Activated gamma-delta T cell treated with anti-CD3 and anti-CD28 coated beads, Interleukin-2, amount 50 U/mL, for 16 hours (primary cell): Measurements from ENCODE around the gene SPOCK1.

Experiments
- DNase-seq: peaks from one replicate; pipeline ENCODE4 v3.0.0-alpha.2; 2020; ENCODE audit warnings: low read depth

The SPOCK1 gene

GRCh38 chr5:137069358-137069757 is 429.8 kb downstream of the SPOCK1 start:
- no peak for DNase-seq

DNA sequence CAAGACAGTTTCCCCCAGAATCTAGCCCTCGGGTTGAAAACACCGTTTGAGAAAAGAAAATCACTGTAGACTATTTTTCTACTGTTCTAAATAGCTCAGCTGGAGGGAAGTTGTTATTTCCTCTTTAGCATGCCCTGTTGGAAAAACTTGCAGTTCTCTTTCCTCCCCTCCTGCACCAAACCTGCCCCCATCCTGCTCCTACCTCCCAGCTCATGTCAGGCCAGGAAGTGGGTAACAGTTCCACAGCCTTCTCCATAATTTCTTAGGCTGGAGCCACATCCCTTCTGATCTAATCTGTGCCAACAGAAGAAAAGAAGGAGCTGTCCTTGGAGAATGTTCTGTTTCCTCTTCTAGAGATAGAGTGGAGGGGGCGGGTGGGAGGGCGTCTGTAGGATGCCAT is 437.7 kb downstream of the SPOCK1 start:
- DNase-seq = no peak

DNA sequence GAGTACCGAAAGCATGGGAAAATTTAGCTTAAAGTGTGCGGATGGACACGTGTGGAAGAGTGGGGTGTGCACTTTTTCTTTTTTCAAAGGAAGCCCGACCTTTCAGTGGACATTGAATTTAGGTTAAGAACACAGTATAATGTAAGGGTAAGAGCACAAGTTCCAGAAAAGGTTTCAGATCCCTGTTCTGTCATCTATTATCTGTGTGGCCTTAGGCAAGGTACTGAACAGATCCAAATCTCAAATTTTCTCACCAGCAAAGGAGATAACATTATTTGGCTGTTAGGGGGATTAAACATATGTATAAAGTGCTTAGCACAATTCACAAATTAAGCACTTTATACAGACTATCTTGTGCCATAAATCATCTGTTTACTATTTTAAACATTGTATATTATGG is 441.0 kb downstream of the SPOCK1 start:
- no peak for DNase-seq

GRCh38 chr5:137056676-137057075 is 442.4 kb downstream of the SPOCK1 start:
- no peak for DNase-seq

- DNase-seq = no peak
These were observed 443.8 kb downstream of the SPOCK1 start for GRCh38 chr5:137055271-137055872.

- DNase-seq = no peak
These were observed 444.3 kb downstream of the SPOCK1 start for GRCh38 chr5:137054792-137055191.

GRCh38 chr5:137054335-137054734 is 444.8 kb downstream of the SPOCK1 start:
- DNase-seq = no peak

GRCh38 chr5:137051161-137051560 is 448.0 kb downstream of the SPOCK1 start:
- no peak for DNase-seq

DNA sequence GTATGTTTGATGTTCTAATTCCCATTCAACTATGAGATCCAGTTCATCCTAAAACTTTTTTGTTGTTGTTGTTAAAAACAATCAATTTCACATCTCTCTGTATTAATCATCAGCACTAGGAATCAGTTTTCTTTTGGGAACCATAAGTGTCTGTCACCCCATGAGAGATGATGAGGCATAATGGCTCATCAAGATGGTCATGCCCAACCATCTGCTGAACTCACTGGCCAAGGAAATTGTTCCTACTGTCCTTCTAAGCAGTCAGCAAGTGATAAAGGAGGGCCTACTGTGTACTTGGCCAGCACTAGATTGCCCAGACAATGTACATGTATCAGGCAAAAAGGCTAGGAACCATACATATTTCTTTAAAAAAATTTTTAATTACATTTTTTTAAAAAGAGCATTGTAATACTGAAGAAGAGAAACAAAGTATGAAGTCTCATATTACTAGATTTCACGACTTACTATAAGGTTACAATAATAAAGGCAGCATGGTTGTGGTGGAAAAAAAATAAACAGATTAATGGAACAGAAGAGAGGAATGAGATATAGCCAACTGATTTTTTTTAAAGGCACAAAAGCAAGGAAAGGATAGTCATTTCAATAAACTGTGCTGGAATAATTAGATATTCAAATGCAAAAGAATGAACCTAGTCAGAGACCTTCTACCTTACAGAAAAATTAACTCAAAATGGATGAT is 458.3 kb downstream of the SPOCK1 start:
- no peak for DNase-seq

DNA sequence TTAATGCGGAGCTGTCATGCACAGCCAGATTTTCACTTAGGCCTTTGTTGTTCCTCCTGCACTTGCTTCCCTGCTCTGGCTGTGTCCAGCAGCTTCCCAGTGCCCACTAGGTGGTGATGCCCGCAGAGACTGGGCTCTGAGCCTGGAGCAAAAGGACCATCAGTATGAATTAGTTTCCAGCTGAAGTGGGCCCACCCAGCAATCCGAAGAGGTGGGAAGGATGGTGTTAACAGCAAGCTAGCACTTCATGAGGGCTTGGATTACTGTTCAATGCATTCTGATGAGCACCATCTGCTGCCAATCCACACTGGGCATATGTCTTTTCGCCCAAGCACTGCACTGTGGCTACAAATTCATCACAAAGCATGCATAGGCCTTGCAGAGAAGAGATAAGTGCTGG is 459.1 kb downstream of the SPOCK1 start:
- DNase-seq = no peak

GRCh38 chr5:137037848-137038247 is 461.3 kb downstream of the SPOCK1 start:
- DNase-seq = no peak

GRCh38 chr5:137036640-137037039 is 462.5 kb downstream of the SPOCK1 start:
- no peak for DNase-seq

- DNase-seq = no peak
These were observed 463.6 kb downstream of the SPOCK1 start for GRCh38 chr5:137035480-137035878.

DNA sequence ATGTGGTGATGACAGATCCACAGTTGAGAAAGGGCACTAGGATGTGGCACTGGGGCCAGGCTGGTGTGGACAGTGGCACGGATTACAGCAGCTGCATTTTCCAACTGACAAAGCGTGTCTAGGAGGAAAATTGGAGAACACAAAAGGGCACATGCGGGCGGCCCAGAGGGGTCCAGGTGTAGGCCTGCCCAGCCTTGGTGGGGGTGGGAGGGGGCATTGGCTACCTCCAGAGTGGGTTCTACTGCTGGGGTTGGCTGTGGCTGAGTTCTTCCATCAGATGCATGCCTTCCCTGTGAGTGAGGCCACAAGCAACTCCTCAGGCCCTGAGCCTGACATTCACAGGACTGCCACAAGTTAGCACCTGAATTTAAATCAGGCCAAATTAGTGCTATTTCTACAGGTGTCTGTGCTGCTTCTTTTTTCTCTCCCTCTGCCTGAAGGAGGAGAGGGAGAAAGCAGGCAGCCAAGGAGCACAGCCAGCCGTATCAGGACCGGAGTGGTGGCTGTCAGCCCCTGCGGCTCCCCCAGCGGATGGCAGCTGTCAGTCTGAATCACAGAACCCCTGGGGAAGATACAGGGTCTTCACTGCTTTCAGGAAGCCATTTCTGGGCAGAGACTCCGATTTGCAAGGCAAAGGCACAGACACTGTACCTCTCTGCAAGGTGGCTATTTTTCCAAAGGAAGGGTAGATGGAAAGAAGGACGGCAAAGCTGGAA is 464.2 kb downstream of the SPOCK1 start:
- DNase-seq = no peak

DNA sequence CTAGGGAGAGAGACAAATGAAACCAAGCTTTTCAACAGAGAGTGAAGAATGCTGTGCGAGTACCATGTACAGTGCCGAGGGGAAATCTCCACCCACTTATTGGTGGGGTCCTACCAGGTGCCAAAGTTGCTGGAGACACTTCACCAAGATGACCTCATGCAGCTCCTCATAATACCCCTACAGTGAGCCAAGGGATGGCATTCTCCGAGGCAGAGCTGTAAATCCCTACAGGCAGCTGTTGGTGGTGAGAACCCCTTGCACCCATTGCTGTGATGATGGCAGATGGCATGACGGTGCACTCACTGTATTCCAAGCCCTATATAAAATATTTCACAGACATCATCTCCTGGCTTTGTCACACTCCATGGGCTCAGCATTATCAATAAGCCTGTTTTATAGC is 464.9 kb downstream of the SPOCK1 start:
- DNase-seq = no peak

- no peak for DNase-seq
These were observed 466.2 kb downstream of the SPOCK1 start for GRCh38 chr5:137032929-137033328.

- DNase-seq = no peak
These were observed 471.4 kb downstream of the SPOCK1 start for GRCh38 chr5:137027758-137028157.

- no peak for DNase-seq
These were observed 472.8 kb downstream of the SPOCK1 start for GRCh38 chr5:137026296-137026695.

- DNase-seq = no peak
These were observed 475.1 kb downstream of the SPOCK1 start for GRCh38 chr5:137024044-137024443.

DNA sequence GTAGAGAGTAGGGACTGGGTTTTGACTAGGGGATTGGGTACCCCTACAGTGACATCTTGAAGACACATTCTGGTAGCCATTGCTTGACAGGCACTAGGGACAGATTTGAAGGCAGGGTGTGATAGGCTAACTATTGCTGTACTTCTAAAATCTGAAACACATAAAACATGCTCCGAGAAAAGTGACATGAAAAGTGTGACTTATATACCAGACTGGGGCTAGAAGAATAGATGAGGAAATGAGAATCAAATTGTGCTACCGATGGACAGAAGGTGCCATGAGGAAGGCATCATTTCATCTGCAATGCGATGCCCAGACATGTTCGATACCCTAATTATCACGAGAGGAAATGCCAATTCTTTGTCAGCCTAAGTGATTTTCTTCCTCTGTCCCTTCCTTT is 475.8 kb downstream of the SPOCK1 start:
- no peak for DNase-seq

- no peak for DNase-seq
These were observed 476.4 kb downstream of the SPOCK1 start for GRCh38 chr5:137022725-137023124.

- DNase-seq = no peak
These were observed 477.1 kb downstream of the SPOCK1 start for GRCh38 chr5:137022043-137022442.

DNA sequence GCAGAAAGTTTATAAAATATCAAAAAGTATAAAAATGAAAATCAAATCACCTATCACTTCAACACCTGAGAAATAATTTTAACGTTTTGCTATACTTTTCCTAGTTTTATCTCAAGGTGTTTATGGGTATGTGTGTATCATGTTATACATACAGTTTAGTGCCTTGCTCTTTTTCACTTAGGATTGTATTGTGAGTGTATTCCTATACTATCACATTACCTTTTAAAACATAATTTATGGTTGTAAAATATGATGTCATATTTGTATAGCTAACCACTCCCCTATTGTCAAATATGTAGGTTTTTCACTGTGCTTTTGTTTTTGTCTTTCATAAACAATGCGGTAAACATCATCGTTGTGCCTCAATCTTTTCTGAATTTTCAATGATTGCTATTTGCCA is 479.9 kb downstream of the SPOCK1 start:
- no peak for DNase-seq
